Right atrium auricular region (tissue), 2 donors: ENCODE results near the gene ARNT2. TPM values are rescaled to one million over a fixed set of nuclear protein-coding genes. Genes with fewer than 3 reads are reported as not detected.

Experiments
- DNase-seq: peaks from one replicate; pipeline ENCODE4 v3.0.0-alpha.2; 2019; ENCODE audit warnings: low spot score
- H3K27ac ChIP-seq, 2 donors: fragments of 200-600 bp; sonication (generic); 1 replicate in 1 of 2; 2 replicates in 1 of 2; pipeline ENCODE4 v1.5.1; 2016 to 2019
- H3K27me3 ChIP-seq, 2 donors: fragments of 200-600 bp; sonication (generic); one replicate each; pipeline versions ENCODE4 v1.5.1 to v1.6.0; 2017 to 2019
- H3K36me3 ChIP-seq: fragments of 200-600 bp; sonication (generic); one replicate; pipeline ENCODE4 v1.5.1; 2016
- H3K4me1 ChIP-seq, 2 donors: fragments of 200-600 bp; sonication (generic); one replicate each; pipeline versions ENCODE4 v1.5.1 to v1.6.0; 2017 to 2019
- H3K4me3 ChIP-seq, 2 donors: fragments of 200-600 bp; sonication (generic); 1 replicate in 1 of 2; 2 replicates in 1 of 2; pipeline ENCODE4 v1.5.1; 2017 to 2019; ENCODE audit warnings: mild to moderate bottlenecking in 1 of 2, moderate library complexity in 1 of 2
- H3K9me3 ChIP-seq, 2 donors: fragments of 200-600 bp; sonication (generic); one replicate each; pipeline ENCODE4 v1.5.1; 2019
- CTCF ChIP-seq, 2 donors: fragments of 200-600 bp; sonication (generic); IDR thresholded peaks; one replicate each; pipeline ENCODE4 v1.5.1; 2019; ENCODE audit warnings: antibody characterized with exemption in 2 of 2
- total RNA-seq, 2 donors: library from RNA; depleted of rRNA; stranded (reverse); fragments of >200 nt; gene quantifications; one replicate each; pipeline ENCODE4 v1.1.0, GENCODE V29; 2016

Gene ARNT2
- total RNA-seq, 2 donors from 2014 or later: 4.8 to 8.4 TPM

GRCh38 chr15:80474224-80475215 lies 70.3 kb downstream of the ARNT2 start:
- H3K36me3 ChIP-seq: no peaks in the 10 kb centered on the region
- H3K27ac ChIP-seq: no peak overlapping the region
- no peak for TF ChIP-seq CTCF (IDR thresholded peaks at IDR 0.05)
- no peak overlapping the region for H3K4me3 ChIP-seq
- DNase-seq: no peak
- no peaks in the 10 kb centered on the region for H3K27me3 ChIP-seq
- H3K4me1 ChIP-seq: peaks cover 0 to 15% of the 10 kb centered on the region in 2 donors
- H3K9me3 ChIP-seq: peaks cover 0 to 13% of the 10 kb centered on the region in 2 donors

- Histone ChIP-seq H3K36me3 (no peaks in the 10 kb centered on the region), H3K27me3 (no peaks in the 10 kb centered on the region), H3K4me3 (no peak overlapping the region), H3K4me1 (peaks cover 0 to 26% of the 10 kb centered on the region in 2 donors), H3K9me3 (peaks cover 0 to 13% of the 10 kb centered on the region in 2 donors), H3K27ac (no peak overlapping the region)
- no peak for TF ChIP-seq CTCF (IDR thresholded peaks at IDR 0.05)
- no peak for DNase-seq
Measured at GRCh38 chr15:80475572-80475971, 71.4 kb downstream of the ARNT2 start.

- Histone ChIP-seq H3K27me3 (no peaks in the 10 kb centered on the region), H3K27ac (no peak overlapping the region), H3K9me3 (peaks cover 0 to 13% of the 10 kb centered on the region in 2 donors), H3K4me1 (peaks cover 0 to 30% of the 10 kb centered on the region in 2 donors), H3K36me3 (no peaks in the 10 kb centered on the region), H3K4me3 (no peak overlapping the region)
- DNase-seq: no peak
- TF ChIP-seq CTCF (IDR thresholded peaks at IDR 0.05): no peak
Measured at GRCh38 chr15:80476036-80476435, 71.9 kb downstream of the ARNT2 start.

- no peak overlapping the region for H3K27ac ChIP-seq
- peaks cover 0 to 13% of the 10 kb centered on the region in 2 donors for H3K9me3 ChIP-seq
- H3K36me3 ChIP-seq: no peaks in the 10 kb centered on the region
- no peak overlapping the region for H3K4me3 ChIP-seq
- no peak for DNase-seq
- H3K4me1 ChIP-seq: peaks cover 0 to 36% of the 10 kb centered on the region in 2 donors
- TF ChIP-seq CTCF (IDR thresholded peaks at IDR 0.05): no peak
- H3K27me3 ChIP-seq: no peaks in the 10 kb centered on the region
Measured at GRCh38 chr15:80478075-80478474, 73.9 kb downstream of the ARNT2 start.

- Histone ChIP-seq H3K27me3 (no peaks in the 10 kb centered on the region), H3K36me3 (no peaks in the 10 kb centered on the region), H3K4me3 (no peak overlapping the region), H3K9me3 (peaks cover 0 to 13% of the 10 kb centered on the region in 2 donors), H3K4me1 (peaks cover 0 to 44% of the 10 kb centered on the region in 2 donors), H3K27ac (no peak overlapping the region)
- no peak for DNase-seq
- no peak for TF ChIP-seq CTCF (IDR thresholded peaks at IDR 0.05)
Measured at GRCh38 chr15:80479191-80479590, 75.0 kb downstream of the ARNT2 start.
